HG03196 (cell line): Measurements from ENCODE around the gene TEX28.
"Not testable (repeated sequence)": the region's sequence is repeated elsewhere in the genome, so short reads cannot be mapped to it uniquely, and the experiment has no call there.

Experiments
- ATAC-seq: cut with Tn5 transposase; IDR thresholded peaks from one replicate; pipeline ENCODE4 v1.9.1; 2021; ENCODE audit not compliant: unreplicated experiment

TEX28 gene, protein sequence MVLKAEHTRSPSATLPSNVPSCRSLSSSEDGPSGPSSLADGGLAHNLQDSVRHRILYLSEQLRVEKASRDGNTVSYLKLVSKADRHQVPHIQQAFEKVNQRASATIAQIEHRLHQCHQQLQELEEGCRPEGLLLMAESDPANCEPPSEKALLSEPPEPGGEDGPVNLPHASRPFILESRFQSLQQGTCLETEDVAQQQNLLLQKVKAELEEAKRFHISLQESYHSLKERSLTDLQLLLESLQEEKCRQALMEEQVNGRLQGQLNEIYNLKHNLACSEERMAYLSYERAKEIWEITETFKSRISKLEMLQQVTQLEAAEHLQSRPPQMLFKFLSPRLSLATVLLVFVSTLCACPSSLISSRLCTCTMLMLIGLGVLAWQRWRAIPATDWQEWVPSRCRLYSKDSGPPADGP

GRCh38 chrX:154294791-154295574 is at the start of gene TEX28:
TSS of gene TEX28 (minus strand) at chrX:154295124. CDS start at chrX:154292117, 3,007 bp downstream.
- no peak for ATAC-seq

DNA sequence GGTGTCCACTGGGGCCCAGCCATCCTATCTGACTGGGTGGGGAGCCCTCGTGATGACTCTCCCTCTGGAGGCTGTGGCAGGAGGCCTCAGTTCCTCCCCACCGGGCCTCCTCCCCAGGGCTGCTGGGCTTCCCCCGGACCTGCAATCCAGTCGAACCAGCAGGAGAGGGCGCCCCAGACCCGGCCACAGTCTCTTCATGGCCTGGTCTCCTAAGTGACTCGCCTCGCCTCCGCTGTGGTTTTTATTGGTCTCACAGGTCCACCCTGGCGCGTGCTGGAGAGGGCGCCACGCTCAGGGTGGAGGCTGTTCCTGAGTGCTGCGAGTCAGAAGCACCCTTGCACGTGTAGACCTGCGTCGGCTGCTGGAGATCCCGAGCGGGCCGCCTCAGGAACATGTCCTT is 48.7 kb upstream of the TEX28 start:
- not testable (repeated sequence) for ATAC-seq

DNA sequence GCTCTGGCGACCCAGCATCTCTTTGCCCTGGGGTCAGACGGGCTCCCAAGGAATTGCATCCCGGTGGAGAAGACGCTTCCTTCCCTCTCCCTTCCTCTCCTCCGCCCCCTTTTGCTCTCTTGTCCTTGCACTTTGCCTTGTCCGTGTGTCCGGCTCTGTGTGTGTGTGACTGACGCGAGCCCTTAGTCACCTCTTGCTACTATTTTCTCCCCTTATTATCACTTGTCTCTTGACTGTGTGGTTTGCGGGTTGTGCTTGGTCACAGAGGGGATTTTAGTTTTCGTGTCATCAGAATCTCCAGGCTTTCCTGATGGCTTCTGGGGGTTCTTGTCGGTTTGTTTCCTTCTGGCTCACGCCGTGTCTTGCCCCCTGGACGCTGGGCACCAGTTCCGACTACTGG is 48.1 kb upstream of the TEX28 start:
- not testable (repeated sequence) for ATAC-seq

DNA sequence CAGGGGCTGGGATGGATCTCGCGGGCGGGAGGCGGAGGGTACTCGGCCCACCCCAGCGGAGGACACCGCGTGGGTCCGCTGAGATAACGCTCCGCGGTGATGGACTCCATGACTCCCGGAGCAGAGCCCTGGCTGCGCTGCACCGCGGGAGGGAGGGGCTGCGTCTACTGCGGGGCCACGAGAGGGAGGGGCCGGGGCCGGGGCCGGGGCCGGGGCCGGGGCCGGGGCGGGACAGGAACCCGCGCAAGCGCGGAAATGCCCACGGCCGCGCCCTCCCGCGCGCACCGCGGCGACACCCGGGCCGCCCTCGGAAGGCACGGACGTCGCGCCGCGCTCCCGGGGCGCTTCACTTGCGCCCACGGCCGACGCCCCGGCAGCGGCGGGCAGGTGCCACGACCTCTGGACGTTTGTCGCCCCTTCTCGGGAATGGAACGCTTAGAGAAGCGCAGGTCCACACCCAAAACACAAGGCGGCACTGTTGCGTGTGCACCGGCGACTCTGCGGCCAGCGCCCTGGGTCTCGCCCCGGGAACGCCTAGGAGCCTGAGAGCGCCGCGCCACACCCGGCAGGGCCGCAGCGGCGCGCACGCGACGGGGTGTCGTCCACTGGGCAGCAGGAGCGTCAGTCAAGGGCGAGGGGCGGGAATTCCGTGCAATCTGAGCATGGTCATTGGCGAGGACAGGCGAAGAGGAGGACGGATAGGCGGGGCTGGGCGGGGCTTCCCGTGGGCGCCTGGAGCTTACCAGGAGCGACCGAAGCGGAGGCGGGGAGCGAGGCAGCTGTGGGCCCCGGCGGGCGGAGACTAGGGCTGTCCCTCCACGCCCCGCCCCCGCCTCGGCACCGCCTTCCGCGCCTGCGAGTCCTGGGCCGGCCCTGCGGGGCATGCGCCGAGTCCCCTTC is 46.7 kb upstream of the TEX28 start:
- ATAC-seq, result peak; percentile 65

DNA sequence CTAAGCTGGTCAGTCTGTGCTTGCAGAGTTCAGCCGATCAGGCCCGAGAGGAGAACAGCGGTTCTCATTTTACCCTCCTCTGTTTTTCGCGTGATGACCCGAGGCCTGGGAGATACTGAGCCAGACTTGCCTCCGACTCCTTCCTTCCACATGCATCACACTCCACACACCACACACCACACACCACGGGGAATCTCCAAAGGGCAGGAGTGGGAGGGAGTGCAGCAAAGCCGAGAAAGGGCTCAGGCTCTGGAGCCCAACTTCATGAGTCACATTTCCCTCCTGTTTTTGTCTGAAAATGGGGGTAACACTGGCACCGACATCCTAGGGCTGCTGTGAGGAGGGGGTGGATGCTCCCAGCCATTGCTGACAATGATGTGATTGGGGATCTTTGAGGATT is 39.6 kb upstream of the TEX28 start:
- ATAC-seq, result no peak

DNA sequence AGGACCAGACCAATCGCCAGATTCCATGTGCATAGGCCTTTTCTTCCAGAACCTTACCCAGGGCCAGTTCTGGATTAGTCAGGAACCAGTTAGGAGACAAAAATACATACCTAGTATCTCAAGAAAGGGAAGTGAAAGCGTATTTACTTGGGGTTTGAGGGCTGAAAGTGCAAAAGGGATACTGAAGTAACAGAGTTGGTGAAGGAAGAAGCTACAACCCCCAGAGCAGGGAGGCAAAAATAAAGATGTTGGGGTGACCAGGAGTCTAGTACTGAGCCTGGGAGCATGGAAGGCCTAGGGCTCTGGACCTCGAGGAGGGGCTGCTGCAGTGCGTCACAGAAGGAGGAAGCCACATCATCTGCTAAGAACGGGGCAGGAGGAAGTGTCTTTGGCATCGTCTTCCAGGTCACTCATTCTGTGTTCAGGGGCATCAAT is 38.9 kb upstream of the TEX28 start:
- no peak for ATAC-seq

DNA sequence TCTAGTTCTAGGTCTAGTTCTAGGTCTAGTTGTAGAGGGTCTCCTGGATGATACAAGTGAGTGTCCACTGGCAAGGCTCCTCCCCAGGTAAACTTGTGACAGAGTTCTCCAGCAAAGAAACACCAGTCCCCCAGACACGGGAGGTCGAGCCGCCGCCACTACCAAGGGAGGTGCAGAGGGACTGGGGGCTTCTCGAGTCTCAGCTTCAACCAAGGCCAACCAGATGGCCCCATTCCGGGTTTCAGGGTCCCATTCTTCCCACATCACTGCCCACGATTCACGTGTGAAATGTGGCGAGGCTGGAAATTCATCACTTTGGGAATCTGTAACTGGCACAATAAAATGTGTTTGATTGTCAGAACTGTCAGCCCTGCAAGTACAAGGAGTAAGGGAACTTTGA is 38.2 kb upstream of the TEX28 start:
- no peak for ATAC-seq

DNA sequence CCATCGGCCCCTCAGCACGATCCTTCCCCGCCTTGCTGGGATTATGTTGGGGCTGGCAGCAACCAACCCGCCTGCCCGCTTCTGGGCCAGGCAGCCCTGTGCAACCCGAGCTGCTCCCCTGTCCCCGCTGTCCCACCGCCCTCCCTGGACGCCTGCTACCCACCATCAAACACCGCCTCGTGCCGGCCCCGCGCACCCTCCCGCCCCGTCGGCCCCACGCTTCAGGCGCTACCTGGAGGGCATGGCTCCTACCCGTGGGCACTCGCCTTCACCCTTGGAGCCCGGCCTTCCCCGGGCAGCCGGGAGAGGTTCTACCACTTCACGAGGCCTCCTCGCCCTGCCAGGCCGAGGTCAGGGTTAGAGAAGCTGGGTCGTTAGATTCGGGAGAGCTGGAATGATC is 37.6 kb upstream of the TEX28 start:
- ATAC-seq, result no peak

DNA sequence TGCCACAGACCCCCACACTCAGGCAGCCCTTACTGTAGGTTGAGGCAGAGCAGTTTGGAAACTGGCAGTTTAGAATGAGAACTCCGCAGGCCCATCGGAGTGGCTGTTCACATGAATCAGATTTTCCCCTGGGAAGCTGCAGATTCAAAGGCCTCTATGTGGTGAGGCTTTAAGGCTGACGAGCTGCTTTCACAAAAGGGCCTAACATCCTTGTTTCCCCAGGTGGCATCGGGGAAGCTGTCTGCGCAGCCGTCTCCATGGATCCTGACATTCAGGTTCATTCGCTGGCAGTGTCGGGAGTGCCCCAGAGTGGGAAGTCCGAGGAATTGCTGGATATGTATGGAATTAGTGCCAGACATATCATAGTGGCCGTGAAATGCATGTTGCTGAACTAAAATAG is 34.4 kb upstream of the TEX28 start:
- no peak for ATAC-seq

DNA sequence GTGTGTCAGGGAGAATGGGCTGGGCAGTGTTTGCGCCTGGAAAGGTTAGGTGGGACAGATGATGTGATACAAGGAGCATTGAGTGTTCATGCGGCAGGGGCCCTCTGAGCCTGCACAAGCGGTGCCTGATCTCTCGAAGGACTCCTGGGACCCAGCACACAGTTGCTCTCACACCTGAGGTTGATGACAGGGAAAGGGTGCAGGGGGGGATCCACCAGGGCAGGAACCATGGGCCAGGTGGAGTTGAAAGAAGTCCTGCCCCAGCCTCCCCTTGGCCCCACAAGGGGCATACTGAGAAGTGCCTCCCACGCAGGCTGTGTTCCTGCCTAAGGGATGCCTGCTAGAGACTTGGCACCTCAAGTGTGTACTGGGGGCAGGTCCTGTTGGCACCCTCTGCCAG is 33.7 kb upstream of the TEX28 start:
- no peak for ATAC-seq

DNA sequence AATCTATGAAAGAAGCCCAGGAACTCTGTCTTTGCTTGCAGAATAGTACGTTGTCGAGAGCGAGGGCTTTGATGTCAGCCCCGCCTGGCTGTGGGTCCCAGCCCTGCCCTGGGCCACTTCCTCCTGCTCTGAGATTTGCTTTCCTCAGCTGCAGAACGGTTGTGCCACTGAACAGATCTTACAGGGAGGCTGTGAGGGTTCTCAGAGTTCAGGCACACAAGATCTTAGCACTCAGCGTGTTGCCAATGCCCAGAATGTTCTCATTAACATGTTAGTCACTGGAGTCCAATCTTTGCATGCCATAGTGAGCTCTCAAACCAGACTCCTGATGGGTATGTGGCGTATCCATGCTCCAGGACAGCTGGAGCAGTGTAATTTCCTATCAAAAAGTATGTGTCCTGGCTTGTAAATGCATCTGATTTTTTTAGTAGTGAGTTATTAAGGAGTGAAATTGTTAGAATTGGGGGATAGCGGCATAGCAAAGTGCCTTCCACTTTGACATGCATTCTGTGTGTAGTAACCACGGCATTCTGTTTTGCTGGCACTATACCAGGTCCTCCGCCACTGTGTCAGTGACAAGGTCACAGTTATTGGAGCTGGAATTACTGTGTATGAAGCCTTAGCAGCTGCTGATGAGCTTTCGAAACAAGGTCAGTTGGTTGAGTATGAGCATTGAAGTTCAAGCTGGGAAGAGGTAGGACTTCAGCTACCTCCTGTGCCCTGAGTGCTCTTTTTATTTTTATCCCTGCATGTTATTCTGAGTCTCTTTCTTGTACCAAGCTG is 32.3 kb upstream of the TEX28 start:
- no peak for ATAC-seq

DNA sequence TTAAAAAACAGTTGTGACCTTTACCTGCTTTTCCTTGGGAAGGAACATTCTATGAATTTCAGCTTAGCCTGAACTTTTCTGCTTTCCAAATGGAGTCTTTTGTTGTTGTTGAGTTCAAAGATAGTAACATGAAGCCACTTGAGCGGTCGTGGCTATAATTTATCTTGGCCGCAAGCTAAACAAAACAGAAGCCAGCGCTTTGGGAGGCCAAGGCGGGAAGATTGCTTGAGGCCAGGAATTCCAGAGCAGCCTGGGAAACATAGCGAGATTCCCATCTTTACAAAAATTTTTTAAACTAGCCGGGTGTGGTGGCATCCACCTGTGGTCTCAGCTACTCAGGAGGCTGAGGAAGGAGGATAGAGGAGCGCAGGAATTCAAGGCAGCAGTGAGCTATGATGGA is 30.6 kb upstream of the TEX28 start:
- ATAC-seq, result no peak

DNA sequence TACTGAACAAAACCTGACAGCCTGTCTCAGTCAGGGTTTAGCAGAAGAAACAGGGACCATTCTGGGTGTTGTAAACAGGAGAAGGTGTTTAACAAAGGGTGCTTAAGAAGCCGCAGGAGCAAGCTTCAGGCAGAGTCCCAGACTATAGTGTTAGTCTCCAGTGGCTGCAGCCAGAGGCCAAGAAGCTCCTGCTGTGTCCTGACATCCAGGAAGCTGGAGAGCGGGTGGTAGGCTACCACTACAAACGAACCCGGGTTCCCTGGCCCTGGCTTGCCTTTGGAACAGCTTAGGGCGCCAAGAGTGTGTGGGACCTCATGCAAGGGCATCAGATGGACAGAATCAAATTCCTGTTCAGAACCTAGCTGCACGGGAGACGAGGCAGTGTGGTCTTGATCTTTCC is 28.6 kb upstream of the TEX28 start:
- no peak for ATAC-seq

GRCh38 chrX:154322890-154323289 is 28.0 kb upstream of the TEX28 start:
- ATAC-seq, result no peak

- ATAC-seq, result no peak
Measured at GRCh38 chrX:154321594-154321993, 26.7 kb upstream of the TEX28 start.

- no peak for ATAC-seq
Measured at GRCh38 chrX:154321152-154321551, 26.2 kb upstream of the TEX28 start.

GRCh38 chrX:154320406-154320805 is 25.5 kb upstream of the TEX28 start:
- ATAC-seq, result no peak

- no peak for ATAC-seq
Measured at GRCh38 chrX:154317391-154317995, 22.6 kb upstream of the TEX28 start.

GRCh38 chrX:154315416-154315815 is 20.5 kb upstream of the TEX28 start:
- ATAC-seq, result no peak

DNA sequence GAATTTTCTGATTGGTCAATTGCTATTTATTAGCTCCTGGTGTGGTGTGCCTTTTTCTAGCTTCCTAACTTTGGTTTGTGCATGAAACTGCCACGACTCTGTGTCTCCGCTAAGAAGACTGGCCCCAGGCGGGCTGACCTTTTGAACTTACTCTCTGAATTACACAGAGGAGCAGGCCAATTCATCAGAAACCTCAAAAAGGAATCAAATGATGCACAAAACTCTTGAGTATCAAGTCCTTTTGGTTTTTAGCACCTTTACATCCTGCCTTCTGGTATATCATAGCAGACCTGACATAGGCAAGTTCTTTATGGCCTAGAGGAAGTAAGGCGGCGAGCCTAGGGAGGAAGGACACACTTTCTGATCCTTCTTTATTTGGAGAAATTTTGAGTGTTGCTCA is 18.2 kb upstream of the TEX28 start:
- no peak for ATAC-seq
